ENCODE data around the gene FER1L5.

FER1L5 gene

GRCh38 chr2:96633641-96634040 lies 8.9 kb upstream of the FER1L5 start:
- no peak for DNase-seq (ENCODE audit: low read depth)
- no peak overlapping the region for H3K4me3 ChIP-seq (ENCODE audit: low read length)
- TF ChIP-seq, protein P1, sequence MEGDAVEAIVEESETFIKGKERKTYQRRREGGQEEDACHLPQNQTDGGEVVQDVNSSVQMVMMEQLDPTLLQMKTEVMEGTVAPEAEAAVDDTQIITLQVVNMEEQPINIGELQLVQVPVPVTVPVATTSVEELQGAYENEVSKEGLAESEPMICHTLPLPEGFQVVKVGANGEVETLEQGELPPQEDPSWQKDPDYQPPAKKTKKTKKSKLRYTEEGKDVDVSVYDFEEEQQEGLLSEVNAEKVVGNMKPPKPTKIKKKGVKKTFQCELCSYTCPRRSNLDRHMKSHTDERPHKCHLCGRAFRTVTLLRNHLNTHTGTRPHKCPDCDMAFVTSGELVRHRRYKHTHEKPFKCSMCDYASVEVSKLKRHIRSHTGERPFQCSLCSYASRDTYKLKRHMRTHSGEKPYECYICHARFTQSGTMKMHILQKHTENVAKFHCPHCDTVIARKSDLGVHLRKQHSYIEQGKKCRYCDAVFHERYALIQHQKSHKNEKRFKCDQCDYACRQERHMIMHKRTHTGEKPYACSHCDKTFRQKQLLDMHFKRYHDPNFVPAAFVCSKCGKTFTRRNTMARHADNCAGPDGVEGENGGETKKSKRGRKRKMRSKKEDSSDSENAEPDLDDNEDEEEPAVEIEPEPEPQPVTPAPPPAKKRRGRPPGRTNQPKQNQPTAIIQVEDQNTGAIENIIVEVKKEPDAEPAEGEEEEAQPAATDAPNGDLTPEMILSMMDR (conservative IDR thresholded peaks at IDR 0.05; ENCODE audit: low read depth, low read length): no peak

GRCh38 chr2:96636551-96637171 lies 5.9 kb upstream of the FER1L5 start:
- DNase-seq (ENCODE audit: low read depth): no peak
- TF ChIP-seq, protein P1 (conservative IDR thresholded peaks at IDR 0.05; ENCODE audit: low read depth, low read length): no peak
- H3K4me3 ChIP-seq (ENCODE audit: low read length): peak overlapping the region; percentile 72

- DNase-seq (ENCODE audit: low read depth): peak; percentile 62
- peak overlapping the region; percentile 72 for H3K4me3 ChIP-seq (ENCODE audit: low read length)
- TF ChIP-seq, protein P1 (conservative IDR thresholded peaks at IDR 0.05; ENCODE audit: low read depth, low read length): no peak
Observed at GRCh38 chr2:96637385-96638143, 5.0 kb upstream of the FER1L5 start.

DNA sequence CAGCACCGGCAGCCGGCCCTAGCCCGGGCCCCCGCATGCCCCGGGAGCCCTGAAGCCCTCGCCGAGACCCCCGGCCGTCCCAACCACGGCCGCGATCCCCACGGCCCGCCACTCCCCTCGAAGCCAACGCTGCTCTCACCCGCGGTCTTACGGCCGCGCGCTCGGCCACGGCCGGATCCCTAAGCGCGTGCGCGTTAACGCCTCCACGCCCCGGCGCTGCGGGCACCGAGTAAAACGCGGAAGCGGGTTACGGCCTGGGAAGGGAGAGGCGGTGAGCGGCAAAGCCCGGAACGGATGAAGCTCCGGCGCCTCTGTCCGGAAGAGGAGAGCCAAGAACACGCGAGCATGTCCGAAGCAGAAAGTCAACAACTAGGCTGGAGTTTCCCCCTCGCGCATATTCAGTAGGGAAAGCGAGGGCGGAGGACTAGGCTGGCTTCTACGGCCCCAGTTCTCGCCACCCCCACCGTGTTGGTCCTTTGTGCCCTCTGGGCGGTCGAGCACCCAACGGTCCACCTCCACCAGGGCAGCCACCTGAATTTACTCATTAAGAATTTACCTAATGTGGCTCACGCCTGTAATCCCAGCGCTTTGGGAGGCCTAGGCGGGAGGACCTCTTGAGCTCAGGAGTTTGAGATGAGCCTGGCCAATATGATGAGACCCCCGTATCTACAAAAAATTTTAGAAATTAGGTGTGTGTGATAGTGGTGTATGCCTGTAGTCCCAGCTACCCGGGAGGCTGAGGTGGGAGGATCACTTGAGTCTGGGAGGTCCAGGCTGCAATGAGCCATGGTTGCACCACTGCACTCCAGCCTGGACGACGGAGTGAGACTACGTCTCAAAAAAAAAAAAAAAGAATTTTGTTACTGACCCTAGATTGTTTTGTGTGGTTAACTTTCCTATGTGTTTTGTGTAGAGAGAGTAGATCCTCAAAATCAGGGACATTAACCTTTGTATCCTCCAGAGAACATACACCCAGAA lies 4.1 kb upstream of the FER1L5 start, which contains the start of gene KANSL3:
KANSL3 (minus strand) TSS at position 169 of the 978 bp plus-strand sequence. CDS start 1,177 bp downstream, outside the sequence.
- TF ChIP-seq, protein P1 (conservative IDR thresholded peaks at IDR 0.05; ENCODE audit: low read depth, low read length): no peak
- peak; percentile 80 for DNase-seq (ENCODE audit: low read depth)
- H3K4me3 ChIP-seq (ENCODE audit: low read length): peak within 1 kb of the TSS; percentile 72

DNA sequence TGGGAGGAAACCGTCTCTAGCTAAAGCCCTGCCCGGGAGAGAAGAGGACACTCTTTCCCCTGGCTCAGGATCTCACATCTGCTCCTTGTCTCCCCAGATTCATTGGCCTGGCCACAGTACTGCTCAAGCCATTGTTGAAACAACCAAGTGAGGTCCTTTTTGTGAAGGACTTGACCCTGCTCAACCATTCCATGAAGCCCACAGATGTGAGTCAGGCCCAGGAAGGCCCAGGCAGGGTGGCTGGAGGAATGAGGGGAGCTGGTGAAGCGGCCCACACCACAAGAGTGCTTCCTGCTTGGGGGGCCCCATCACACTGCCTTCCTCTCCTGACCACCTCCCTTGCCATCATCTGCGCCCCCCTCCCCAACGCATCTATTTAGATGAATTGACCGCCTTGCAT lies 5.1 kb downstream of the FER1L5 start:
- TF ChIP-seq, protein P1 (conservative IDR thresholded peaks at IDR 0.05; ENCODE audit: low read depth, low read length): no peak
- H3K4me3 ChIP-seq (ENCODE audit: low read length): no peak overlapping the region
- no peak for DNase-seq (ENCODE audit: low read depth)

GRCh38 chr2:96648306-96648930 lies 5.9 kb downstream of the FER1L5 start:
- TF ChIP-seq, protein P1 (conservative IDR thresholded peaks at IDR 0.05; ENCODE audit: low read depth, low read length): no peak
- no peak overlapping the region for H3K4me3 ChIP-seq (ENCODE audit: low read length)
- no peak for DNase-seq (ENCODE audit: low read depth)

All from retinal pigment epithelial cell (primary cell).